ENCODE results near the gene UBE2L3.

DNA sequence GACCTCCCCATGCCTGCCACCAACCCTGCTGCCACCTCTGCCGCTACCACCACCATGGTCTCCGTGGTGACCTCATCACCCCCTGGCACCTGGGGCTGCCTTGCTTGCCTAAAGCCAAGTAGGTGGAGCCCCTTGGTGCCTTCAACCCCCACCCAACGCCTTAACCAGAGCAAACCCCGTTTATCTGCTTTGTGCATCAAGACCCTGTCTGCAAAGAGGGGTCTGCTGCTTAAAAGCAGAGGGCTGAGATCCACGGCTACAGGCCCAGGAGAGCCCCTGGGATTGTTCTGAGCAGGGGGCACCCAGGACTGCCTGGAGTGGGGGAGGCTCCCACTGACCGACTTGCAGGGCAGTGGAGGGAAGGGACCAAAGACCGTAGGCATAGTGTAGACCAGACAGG is 93.4 kb downstream of the UBE2L3 start:
- TF ChIP-seq, protein P1, sequence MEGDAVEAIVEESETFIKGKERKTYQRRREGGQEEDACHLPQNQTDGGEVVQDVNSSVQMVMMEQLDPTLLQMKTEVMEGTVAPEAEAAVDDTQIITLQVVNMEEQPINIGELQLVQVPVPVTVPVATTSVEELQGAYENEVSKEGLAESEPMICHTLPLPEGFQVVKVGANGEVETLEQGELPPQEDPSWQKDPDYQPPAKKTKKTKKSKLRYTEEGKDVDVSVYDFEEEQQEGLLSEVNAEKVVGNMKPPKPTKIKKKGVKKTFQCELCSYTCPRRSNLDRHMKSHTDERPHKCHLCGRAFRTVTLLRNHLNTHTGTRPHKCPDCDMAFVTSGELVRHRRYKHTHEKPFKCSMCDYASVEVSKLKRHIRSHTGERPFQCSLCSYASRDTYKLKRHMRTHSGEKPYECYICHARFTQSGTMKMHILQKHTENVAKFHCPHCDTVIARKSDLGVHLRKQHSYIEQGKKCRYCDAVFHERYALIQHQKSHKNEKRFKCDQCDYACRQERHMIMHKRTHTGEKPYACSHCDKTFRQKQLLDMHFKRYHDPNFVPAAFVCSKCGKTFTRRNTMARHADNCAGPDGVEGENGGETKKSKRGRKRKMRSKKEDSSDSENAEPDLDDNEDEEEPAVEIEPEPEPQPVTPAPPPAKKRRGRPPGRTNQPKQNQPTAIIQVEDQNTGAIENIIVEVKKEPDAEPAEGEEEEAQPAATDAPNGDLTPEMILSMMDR (IDR thresholded peaks at IDR 0.05), result no peak
- no peak for TF ChIP-seq EP300 (IDR thresholded peaks at IDR 0.05)

Data from sigmoid colon (tissue), 4 donors.